ENCODE data around the gene CFH. TPM values are rescaled to one million over a fixed set of nuclear protein-coding genes. Genes with fewer than 3 reads are reported as not detected.
"Not testable (repeated sequence)": the region's sequence is repeated elsewhere in the genome, so short reads cannot be mapped to it uniquely, and the experiment has no call there.

CFH gene
- 72.7 TPM for total RNA-seq
- long read RNA-seq, transcript CFH-206 (10 exons, 1,658 nt) = major isoform, 48 of 87 reads
- long read RNA-seq, partial matches to known transcripts = 34 of 87 reads
- long read RNA-seq, other reads (novel, unspliced or antisense) = 5 of 87 reads

GRCh38 chr1:196651637-196652215, at the start of gene CFH:
Gene CFH (plus strand): TSS chr1:196652043. CDS start chr1:196652118, 75 bp downstream.
- no peak for DNase-seq (ENCODE audit: low spot score)

- no peak for DNase-seq (ENCODE audit: low spot score)
Measured at GRCh38 chr1:196603651-196604050, 48.2 kb upstream of the CFH start.

- no peak for DNase-seq (ENCODE audit: low spot score)
Measured at GRCh38 chr1:196607981-196608380, 43.9 kb upstream of the CFH start.

GRCh38 chr1:196608390-196609369, 43.2 kb upstream of the CFH start, which contains the start of gene KCNT2:
Gene KCNT2 (minus strand): TSS chr1:196608440. CDS start chr1:196608309, 131 bp downstream.
- DNase-seq (ENCODE audit: low spot score) = peak; percentile 91

GRCh38 chr1:196609370-196609737, 42.5 kb upstream of the CFH start:
- DNase-seq (ENCODE audit: low spot score) = no peak

- DNase-seq (ENCODE audit: low spot score) = peak; percentile 59
Measured at GRCh38 chr1:196611873-196612272, 40.0 kb upstream of the CFH start.

GRCh38 chr1:196619721-196620120, 32.1 kb upstream of the CFH start:
- no peak for DNase-seq (ENCODE audit: low spot score)

GRCh38 chr1:196623079-196623478, 28.8 kb upstream of the CFH start:
- DNase-seq (ENCODE audit: low spot score) = no peak

GRCh38 chr1:196628838-196629237, 23.0 kb upstream of the CFH start:
- no peak for DNase-seq (ENCODE audit: low spot score)

- DNase-seq (ENCODE audit: low spot score) = no peak
Measured at GRCh38 chr1:196637606-196638005, 14.2 kb upstream of the CFH start.

- no peak for DNase-seq (ENCODE audit: low spot score)
Measured at GRCh38 chr1:196638466-196638865, 13.4 kb upstream of the CFH start.

GRCh38 chr1:196639291-196639690, 12.6 kb upstream of the CFH start:
- DNase-seq (ENCODE audit: low spot score) = not testable (repeated sequence)

- no peak for DNase-seq (ENCODE audit: low spot score)
Measured at GRCh38 chr1:196640976-196641375, 10.9 kb upstream of the CFH start.

- DNase-seq (ENCODE audit: low spot score) = no peak
Measured at GRCh38 chr1:196649990-196650389, 1.9 kb upstream of the CFH start.

GRCh38 chr1:196650403-196650802, 1.4 kb upstream of the CFH start:
- no peak for DNase-seq (ENCODE audit: low spot score)

- DNase-seq (ENCODE audit: low spot score) = no peak
Measured at GRCh38 chr1:196651079-196651478, 764 bp upstream of the CFH start.

- DNase-seq (ENCODE audit: low spot score) = no peak
Measured at GRCh38 chr1:196654271-196654670, 2.4 kb downstream of the CFH start.

GRCh38 chr1:196655071-196655470, 3.2 kb downstream of the CFH start:
- DNase-seq (ENCODE audit: low spot score) = no peak

- no peak for DNase-seq (ENCODE audit: low spot score)
Measured at GRCh38 chr1:196655494-196655893, 3.7 kb downstream of the CFH start.

GRCh38 chr1:196659471-196659870, 7.6 kb downstream of the CFH start:
- no peak for DNase-seq (ENCODE audit: low spot score)

GRCh38 chr1:196660272-196660671, 8.4 kb downstream of the CFH start:
- DNase-seq (ENCODE audit: low spot score) = no peak

GRCh38 chr1:196660852-196661251, 9.0 kb downstream of the CFH start:
- DNase-seq (ENCODE audit: low spot score) = no peak
